H9 (cell line): ENCODE measurements around the gene SNRPF. TPM values are rescaled to one million over a fixed set of nuclear protein-coding genes. Genes with fewer than 3 reads are reported as not detected.

Experiments used
- DNase-seq: peaks from one replicate; pipeline ENCODE4 v3.0.0-alpha.2; 2017
- H2AFZ ChIP-seq: one replicate; pipeline ENCODE4 v1.6.1; 2013; ENCODE audit warnings: mild to moderate bottlenecking, low read length, control low read depth, moderate library complexity
- H2AK5ac ChIP-seq: 2 replicates; pipeline ENCODE4 v1.6.1; 2013; ENCODE audit warnings: low read length, control low read depth, mixed read lengths; ENCODE audit not compliant: insufficient read length
- H2BK120ac ChIP-seq: one replicate; pipeline ENCODE4 v1.6.1; 2013; ENCODE audit warnings: low read depth, mild to moderate bottlenecking, low read length, control low read depth, inconsistent platforms; ENCODE audit not compliant: poor library complexity, severe bottlenecking
- H2BK12ac ChIP-seq: 2 replicates; pipeline ENCODE4 v1.6.1; 2013; ENCODE audit warnings: low read length, control low read depth, mixed read lengths, low read depth; ENCODE audit not compliant: insufficient read length
- H2BK15ac ChIP-seq: 2 replicates; pipeline ENCODE4 v1.6.1; 2013; ENCODE audit warnings: low read depth, low read length, control low read depth
- H2BK20ac ChIP-seq: one replicate; pipeline ENCODE4 v1.6.1; 2013; ENCODE audit warnings: low read depth, mild to moderate bottlenecking, low read length, control low read depth, inconsistent platforms; ENCODE audit not compliant: poor library complexity, severe bottlenecking
- H2BK5ac ChIP-seq: 2 replicates; pipeline ENCODE4 v1.6.1; 2013; ENCODE audit warnings: low read length, control low read depth, mixed read lengths; ENCODE audit not compliant: insufficient read length
- H3K14ac ChIP-seq: 2 replicates; pipeline ENCODE4 v1.6.1; 2013; ENCODE audit warnings: low read length, control low read depth; ENCODE audit not compliant: insufficient read depth
- H3K18ac ChIP-seq: 2 replicates; pipeline ENCODE4 v1.6.1; 2013; ENCODE audit warnings: low read depth, mild to moderate bottlenecking, mixed read lengths, low read length, control low read depth; ENCODE audit not compliant: insufficient read length
- H3K23ac ChIP-seq: 2 replicates; pipeline ENCODE4 v1.6.1; 2013; ENCODE audit warnings: low read length, control low read depth, mixed read lengths, low read depth; ENCODE audit not compliant: insufficient read length
- H3K23me2 ChIP-seq: 2 replicates; pipeline ENCODE4 v1.6.1; 2013; ENCODE audit warnings: low read depth, mild to moderate bottlenecking, mixed read lengths, low read length, control low read depth; ENCODE audit not compliant: insufficient read length, poor library complexity, severe bottlenecking
- H3K27ac ChIP-seq: 2 replicates; pipeline ENCODE4 v1.5.1; 2013; ENCODE audit warnings: low read length, control low read depth, mixed read lengths, low read depth; ENCODE audit not compliant: insufficient read length
- H3K27me3 ChIP-seq: 2 replicates; pipeline ENCODE4 v1.6.1; 2013; ENCODE audit warnings: low read length, control low read depth, inconsistent platforms; ENCODE audit not compliant: insufficient read depth
- H3K4ac ChIP-seq: 2 replicates; pipeline ENCODE4 v1.6.1; 2013; ENCODE audit warnings: low read depth, mild to moderate bottlenecking, control low read depth, inconsistent platforms, low read length, moderate library complexity
- H3K4me1 ChIP-seq: 2 replicates; pipeline ENCODE4 v1.6.1; 2013; ENCODE audit warnings: low read length, control low read depth, inconsistent platforms; ENCODE audit not compliant: insufficient read depth
- H3K4me2 ChIP-seq: 2 replicates; pipeline ENCODE4 v1.6.1; 2013; ENCODE audit warnings: low read length, control low read depth, mixed read lengths; ENCODE audit not compliant: insufficient read length, insufficient read depth
- H3K56ac ChIP-seq: 2 replicates; pipeline ENCODE4 v1.6.1; 2013; ENCODE audit warnings: low read depth, mild to moderate bottlenecking, mixed read lengths, low read length, control low read depth; ENCODE audit not compliant: insufficient read length
- H3K79me1 ChIP-seq: 2 replicates; pipeline ENCODE4 v1.6.1; 2013; ENCODE audit warnings: low read depth, mild to moderate bottlenecking, moderate library complexity, low read length, control low read depth, inconsistent platforms; ENCODE audit not compliant: insufficient read depth, poor library complexity, severe bottlenecking
- H3K79me2 ChIP-seq: 2 replicates; pipeline ENCODE4 v1.6.1; 2013; ENCODE audit warnings: low read length, control low read depth, inconsistent platforms; ENCODE audit not compliant: insufficient read depth
- H3K9ac ChIP-seq: 2 replicates; pipeline ENCODE4 v1.6.1; 2013; ENCODE audit warnings: low read length, control low read depth, mixed read lengths; ENCODE audit not compliant: insufficient read length; ENCODE audit errors: extremely low read depth
- H3K9me3 ChIP-seq: one replicate; pipeline ENCODE4 v1.6.1; 2013; ENCODE audit warnings: low read depth, low read length, inconsistent platforms; ENCODE audit not compliant: control insufficient read depth
- H3T11ph ChIP-seq: one replicate; pipeline ENCODE4 v1.6.1; 2013; ENCODE audit warnings: mild to moderate bottlenecking, low read length, control low read depth, inconsistent platforms
- H4K20me1 ChIP-seq: one replicate; pipeline ENCODE4 v1.6.1; 2013; ENCODE audit not compliant: control insufficient read depth, insufficient read length, insufficient read depth
- H4K5ac ChIP-seq: 2 replicates; pipeline ENCODE4 v1.6.1; 2013; ENCODE audit warnings: low read depth, mild to moderate bottlenecking, mixed read lengths, low read length, control low read depth; ENCODE audit not compliant: insufficient read length
- H4K8ac ChIP-seq: replicated peaks from 2 replicates; pipeline ENCODE4 v1.6.1; 2013; ENCODE audit warnings: low read length, control low read depth, mixed read lengths, low read depth; ENCODE audit not compliant: insufficient read length
- H4K91ac ChIP-seq: 2 replicates; pipeline ENCODE4 v1.6.1; 2013; ENCODE audit warnings: low read depth, mild to moderate bottlenecking, moderate library complexity, mixed read lengths, low read length, control low read depth; ENCODE audit not compliant: insufficient read length
- H3K27ac Mint-ChIP-seq, 3 experiments: 2 replicates in 2 of 3; 3 replicates in 1 of 3; pipeline ENCODE4 v1.8.0; 2020 to 2021; ENCODE audit warnings: mixed read lengths in 3 of 3, mild to moderate bottlenecking in 1 of 3, moderate library complexity in 1 of 3
- H3K27me3 Mint-ChIP-seq: 2 replicates; pipeline ENCODE4 v1.8.0; 2021; ENCODE audit warnings: low read depth, mild to moderate bottlenecking, moderate library complexity, mixed read lengths
- H3K36me3 Mint-ChIP-seq, 3 experiments: 2 replicates in 2 of 3; 3 replicates in 1 of 3; pipeline ENCODE4 v1.8.0; 2020 to 2021; ENCODE audit warnings: low read depth in 3 of 3, mixed read lengths in 3 of 3; ENCODE audit not compliant: insufficient read depth in 1 of 3
- H3K4me1 Mint-ChIP-seq, 2 experiments: 2 replicates each; pipeline ENCODE4 v1.8.0; 2020; ENCODE audit warnings: mixed read lengths in 2 of 2
- H3K4me3 Mint-ChIP-seq, 2 experiments: 2 replicates in 1 of 2; 3 replicates in 1 of 2; pipeline ENCODE4 v1.8.0; 2020 to 2021; ENCODE audit warnings: mild to moderate bottlenecking in 2 of 2, mixed read lengths in 2 of 2, moderate library complexity in 1 of 2
- H3K9me3 Mint-ChIP-seq, 2 experiments: 2 replicates in 1 of 2; 3 replicates in 1 of 2; pipeline ENCODE4 v1.8.0; 2020; ENCODE audit warnings: mild to moderate bottlenecking in 2 of 2, mixed read lengths in 2 of 2, moderate library complexity in 1 of 2
- WGBS: extraction: QIAGEN DNeasy Blood & Tissue Kit; methylation state at CpG from one replicate; pipeline ENCODE4 v1.1.7; 2013; ENCODE audit warnings: missing lambda C conversion rate, low lambda C conversion rate, mixed read lengths; ENCODE audit not compliant: insufficient read length; ENCODE audit errors: extremely low coverage; 5-methylcytosine and 5-hydroxymethylcytosine counted together
- total RNA-seq: library from RNA; stranded (reverse); gene quantifications from 2 replicates; pipeline ENCODE4 v1.2.1, GENCODE V29; 2021
- TF ChIP-seq, protein P1 (sequence below): fragments of 200-600 bp; sonication (generic); conservative IDR thresholded peaks from 3 replicates; pipeline ENCODE4 v1.8.0; 2021; ENCODE audit warnings: antibody characterized with exemption, mild to moderate bottlenecking

The SNRPF gene
- total RNA-seq, 1 experiment from 2014 or later: 77.1 TPM

DNA sequence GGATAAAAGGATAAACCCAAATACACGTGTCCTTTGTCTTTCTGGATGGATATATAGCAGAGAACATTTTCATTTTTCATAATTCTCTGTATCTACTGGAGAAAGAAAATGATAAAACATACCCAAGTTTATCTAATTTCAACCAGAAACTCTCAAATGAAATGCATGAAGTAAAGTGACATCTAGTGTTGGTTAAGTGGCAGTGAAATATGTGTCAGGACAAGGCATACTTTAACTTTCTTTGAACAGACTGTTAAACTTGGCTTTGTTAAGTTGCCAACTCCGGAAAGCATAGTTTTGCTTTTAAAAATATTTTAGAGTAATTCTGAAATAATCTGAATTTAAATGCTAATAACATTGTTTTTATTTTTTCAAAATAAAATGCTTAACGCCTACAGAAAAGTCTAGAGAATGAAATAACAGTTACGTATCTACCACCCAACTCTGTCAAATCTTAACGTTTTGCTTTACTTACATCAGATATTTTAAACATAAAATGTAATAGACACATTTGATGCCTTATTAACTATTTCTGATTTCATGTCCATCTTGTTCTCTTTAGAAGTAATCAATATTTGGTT is 43.0 kb upstream of the SNRPF start:
- no peaks in the 10 kb centered on the region for H4K20me1 ChIP-seq
- H2AFZ ChIP-seq: no peak overlapping the region
- Mint-ChIP-seq H3K4me3 (no peak overlapping the region), H3K27me3 (no peaks in the 10 kb centered on the region), H3K36me3 (no peaks in the 10 kb centered on the region), H3K27ac (no peak overlapping the region), H3K9me3 (no peaks in the 10 kb centered on the region), H3K4me1 (no peaks in the 10 kb centered on the region)
- no peaks in the 10 kb centered on the region for H3K79me1 ChIP-seq
- H3K9ac ChIP-seq: no peak overlapping the region
- no peak overlapping the region for H4K5ac ChIP-seq
- no peak overlapping the region for H2BK20ac ChIP-seq
- no peaks in the 10 kb centered on the region for H3K79me2 ChIP-seq
- no peak overlapping the region for H2BK5ac ChIP-seq
- no peak overlapping the region for H2BK12ac ChIP-seq
- H3K23ac ChIP-seq: no peak overlapping the region
- no peaks in the 10 kb centered on the region for H3K23me2 ChIP-seq
- no peak overlapping the region for H3K27ac ChIP-seq
- no peak overlapping the region for H2BK15ac ChIP-seq
- no peak overlapping the region for H3T11ph ChIP-seq
- no peaks in the 10 kb centered on the region for H3K9me3 ChIP-seq
- no peak overlapping the region for H3K14ac ChIP-seq
- no peaks in the 10 kb centered on the region for H3K27me3 ChIP-seq
- H2BK120ac ChIP-seq: no peak overlapping the region
- TF ChIP-seq, protein P1, sequence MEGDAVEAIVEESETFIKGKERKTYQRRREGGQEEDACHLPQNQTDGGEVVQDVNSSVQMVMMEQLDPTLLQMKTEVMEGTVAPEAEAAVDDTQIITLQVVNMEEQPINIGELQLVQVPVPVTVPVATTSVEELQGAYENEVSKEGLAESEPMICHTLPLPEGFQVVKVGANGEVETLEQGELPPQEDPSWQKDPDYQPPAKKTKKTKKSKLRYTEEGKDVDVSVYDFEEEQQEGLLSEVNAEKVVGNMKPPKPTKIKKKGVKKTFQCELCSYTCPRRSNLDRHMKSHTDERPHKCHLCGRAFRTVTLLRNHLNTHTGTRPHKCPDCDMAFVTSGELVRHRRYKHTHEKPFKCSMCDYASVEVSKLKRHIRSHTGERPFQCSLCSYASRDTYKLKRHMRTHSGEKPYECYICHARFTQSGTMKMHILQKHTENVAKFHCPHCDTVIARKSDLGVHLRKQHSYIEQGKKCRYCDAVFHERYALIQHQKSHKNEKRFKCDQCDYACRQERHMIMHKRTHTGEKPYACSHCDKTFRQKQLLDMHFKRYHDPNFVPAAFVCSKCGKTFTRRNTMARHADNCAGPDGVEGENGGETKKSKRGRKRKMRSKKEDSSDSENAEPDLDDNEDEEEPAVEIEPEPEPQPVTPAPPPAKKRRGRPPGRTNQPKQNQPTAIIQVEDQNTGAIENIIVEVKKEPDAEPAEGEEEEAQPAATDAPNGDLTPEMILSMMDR: peak; percentile 79
- no peak overlapping the region for H3K4ac ChIP-seq
- no peak overlapping the region for H4K8ac ChIP-seq
- H3K56ac ChIP-seq: no peak overlapping the region
- H3K18ac ChIP-seq: no peak overlapping the region
- no CpG with 5 or more reads among the region's 5 CpGs for WGBS
- DNase-seq: no peak
- H3K4me1 ChIP-seq: no peaks in the 10 kb centered on the region
- H3K4me2 ChIP-seq: no peak overlapping the region
- H4K91ac ChIP-seq: no peak overlapping the region
- H2AK5ac ChIP-seq: no peak overlapping the region
